K562 (cell line): ENCODE data around the gene NUAK1.

Source experiments
- CTCF ChIP-seq, 3 experiments: IDR thresholded peaks in 2 of 3; conservative IDR thresholded peaks in 1 of 3; 2 replicates each; pipeline ENCODE4 v1.5.1; 2011 to 2012; ENCODE audit warnings: low read length in 3 of 3, mild to moderate bottlenecking in 3 of 3, control low read depth in 2 of 3, improper control_type of control experiment in 1 of 3, inconsistent platforms in 1 of 3, low read depth in 1 of 3, mixed read lengths in 1 of 3, moderate library complexity in 1 of 3; ENCODE audit not compliant: insufficient read depth in 2 of 3
- EP300 ChIP-seq: IDR thresholded peaks from 2 replicates; pipeline ENCODE4 v1.6.1; 2012; ENCODE audit warnings: low read length, improper control_type of control experiment
- GABPA ChIP-seq: fragments of 200-800 bp; sonication (Bioruptor generic); conservative IDR thresholded peaks from 2 replicates; pipeline ENCODE4 v1.6.1; 2016; ENCODE audit warnings: low read depth, missing genetic modification characterization, missing compliant biosample characterization
- KDM1A ChIP-seq, 2 experiments: fragments of 450-650 bp; IDR thresholded peaks; 2 replicates each; pipeline ENCODE4 v1.6.1; 2016; ENCODE audit warnings: mild to moderate bottlenecking in 2 of 2
- NFIC ChIP-seq: fragments of 450-650 bp; IDR thresholded peaks from 2 replicates; pipeline ENCODE4 v1.6.1; 2017; ENCODE audit warnings: mild to moderate bottlenecking, inconsistent platforms
- NR2C2 ChIP-seq, 2 experiments: fragments of 200-800 bp in 1 of 2; sonication (Bioruptor generic) in 1 of 2; sonication (generic) in 1 of 2; formaldehyde crosslinking in 1 of 2; IDR thresholded peaks; 2 replicates each; pipeline versions ENCODE4 v1.6.1 to v1.8.0; 2016 to 2022; ENCODE audit warnings: mild to moderate bottlenecking in 1 of 2, missing compliant biosample characterization in 1 of 2, missing genetic modification characterization in 1 of 2, missing genetic modification reagents in 1 of 2
- POLR2AphosphoS5 ChIP-seq: IDR thresholded peaks from 2 replicates; pipeline ENCODE4 v1.6.1; 2011; ENCODE audit warnings: mild to moderate bottlenecking, low read depth, low read length, moderate library complexity; ENCODE audit not compliant: control insufficient read depth, insufficient read depth
- TEAD4 ChIP-seq, 2 experiments: sonication (generic) in 1 of 2; formaldehyde crosslinking in 1 of 2; IDR thresholded peaks; 2 replicates each; pipeline versions ENCODE4 v1.6.1 to v1.8.0; 2012 to 2022; ENCODE audit warnings: borderline replicate concordance in 1 of 2, inconsistent platforms in 1 of 2, low read length in 1 of 2, mild to moderate bottlenecking in 1 of 2, missing genetic modification reagents in 1 of 2
- ZBTB33 ChIP-seq: sonication (generic); formaldehyde crosslinking; IDR thresholded peaks from 2 replicates; pipeline ENCODE4 v1.8.1; 2023; ENCODE audit warnings: mild to moderate bottlenecking, missing genetic modification reagents

GRCh38 chr12:106118381-106119130 lies 20.2 kb downstream of the NUAK1 start:
- TF ChIP-seq CTCF (IDR thresholded peaks at IDR 0.05 in 2 of 3, conservative IDR thresholded peaks at IDR 0.05 in 1 of 3; ENCODE audit: insufficient read depth in 2 of 3, low read depth in 1 of 3, low read length in 3 of 3) (no peak), GABPA (tag) (no peak), KDM1A (IDR thresholded peaks at IDR 0.05) (no peak), NR2C2 (CRISPR knock-in tag; IDR thresholded peaks at IDR 0.05) (no peak), NR2C2 (tag; IDR thresholded peaks at IDR 0.05) (no peak), NFIC (no peak), POLR2AphosphoS5 (no peak), TEAD4 (IDR thresholded peaks at IDR 0.05; ENCODE audit: low read length) (no peak), TEAD4 (CRISPR knock-in tag; IDR thresholded peaks at IDR 0.05; ENCODE audit: borderline replicate concordance) (no peak), ZBTB33 (CRISPR knock-in tag) (no peak), EP300 (no peak)
